ENCODE measurements around the gene OR5AN1.
"Not testable (repeated sequence)": the region's sequence is repeated elsewhere in the genome, so short reads cannot be mapped to it uniquely, and the experiment has no call there.

The OR5AN1 gene

DNA sequence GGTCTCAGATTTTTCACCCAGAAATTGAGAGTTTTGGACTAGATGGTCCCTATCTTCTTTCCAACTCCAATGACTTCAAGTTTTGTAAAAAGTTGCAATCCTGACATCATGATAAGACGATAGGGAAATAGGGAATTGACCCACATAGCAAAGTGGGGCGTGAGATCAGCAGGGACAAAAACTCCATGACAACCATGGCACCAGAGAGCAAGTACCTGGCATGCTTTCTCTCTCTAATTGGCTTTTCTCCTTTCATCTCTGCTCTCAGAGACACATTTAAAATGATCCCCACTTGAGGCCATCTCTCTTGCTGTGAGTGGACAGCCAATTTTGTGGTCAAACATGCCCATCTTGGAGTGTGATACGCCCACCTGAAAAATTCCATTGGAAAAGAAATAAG, at the start of gene OR5AN1:
Gene OR5AN1 (plus strand): TSS at position 301 of the 400 bp plus-strand sequence. CDS start 5,564 bp downstream, outside the sequence.
- DNase-seq: no peak

DNA sequence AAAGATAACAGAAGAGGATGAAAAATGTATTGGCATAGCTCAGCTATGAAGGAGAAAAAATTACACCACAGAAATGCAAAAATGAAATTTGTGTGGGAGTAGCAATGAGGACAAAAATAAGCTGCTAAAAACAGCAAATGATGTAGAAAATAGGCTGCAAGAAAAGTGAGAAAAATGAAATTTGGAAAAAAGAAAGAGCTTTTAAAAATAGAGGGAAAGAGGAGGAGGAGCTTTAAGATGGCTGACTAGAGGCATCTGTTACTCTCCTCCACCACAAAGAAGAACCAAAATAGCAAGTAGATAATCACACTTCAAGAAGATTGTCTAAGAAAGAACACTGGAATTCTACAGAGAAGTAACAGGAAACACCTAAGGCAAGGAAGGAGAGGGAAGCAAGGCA, 23.7 kb upstream of the OR5AN1 start:
- no peak for DNase-seq

DNA sequence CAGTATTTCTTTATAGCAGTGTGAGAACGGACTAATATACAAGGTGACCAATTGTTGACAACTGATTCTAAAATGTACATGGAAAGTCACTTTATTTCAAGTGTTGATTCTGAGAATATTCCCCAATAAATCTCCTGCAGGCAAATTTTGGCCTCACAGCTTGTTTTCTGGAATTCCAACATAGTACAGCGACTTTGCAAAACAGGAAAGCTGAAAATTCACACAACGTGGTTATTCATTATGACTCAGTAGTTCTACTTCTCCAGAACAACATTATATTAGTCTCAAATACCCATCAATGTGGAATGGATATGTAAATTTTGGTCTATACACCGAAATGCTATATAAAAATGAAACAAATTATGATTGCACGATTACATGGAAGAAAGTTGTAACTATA, 22.5 kb upstream of the OR5AN1 start:
- no peak for DNase-seq

- DNase-seq: no peak
These were observed 21.8 kb upstream of the OR5AN1 start for GRCh38 chr11:59336931-59337330.

- not testable (repeated sequence) for DNase-seq
These were observed 9.0 kb upstream of the OR5AN1 start for GRCh38 chr11:59349657-59350056.

DNA sequence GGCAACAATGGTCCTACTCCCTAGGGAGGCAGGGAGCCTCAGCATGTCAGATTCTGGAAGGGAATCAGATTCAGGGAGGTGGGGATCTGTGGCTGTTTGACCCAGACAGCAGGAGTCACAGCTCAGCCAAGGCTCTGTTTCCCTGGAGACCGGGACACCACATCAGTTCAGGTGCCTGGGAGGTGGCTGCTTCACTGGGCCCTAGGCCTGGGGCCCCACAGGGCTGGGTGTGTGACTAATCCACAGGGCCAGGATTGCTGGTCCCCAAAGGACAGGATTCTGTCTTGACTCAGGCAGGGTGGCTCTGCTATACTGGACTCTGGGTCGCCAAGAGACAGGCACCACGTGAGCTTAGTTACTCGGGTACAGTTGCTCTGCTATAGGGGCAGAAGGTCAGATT, 3.5 kb upstream of the OR5AN1 start:
- no peak for DNase-seq

GRCh38 chr11:59356561-59356960, 2.1 kb upstream of the OR5AN1 start:
- DNase-seq: no peak

- no peak for DNase-seq
These were observed 675 bp upstream of the OR5AN1 start for GRCh38 chr11:59358020-59358419.

GRCh38 chr11:59365232-59366018, 6.7 kb downstream of the OR5AN1 start:
- no peak for DNase-seq

DNA sequence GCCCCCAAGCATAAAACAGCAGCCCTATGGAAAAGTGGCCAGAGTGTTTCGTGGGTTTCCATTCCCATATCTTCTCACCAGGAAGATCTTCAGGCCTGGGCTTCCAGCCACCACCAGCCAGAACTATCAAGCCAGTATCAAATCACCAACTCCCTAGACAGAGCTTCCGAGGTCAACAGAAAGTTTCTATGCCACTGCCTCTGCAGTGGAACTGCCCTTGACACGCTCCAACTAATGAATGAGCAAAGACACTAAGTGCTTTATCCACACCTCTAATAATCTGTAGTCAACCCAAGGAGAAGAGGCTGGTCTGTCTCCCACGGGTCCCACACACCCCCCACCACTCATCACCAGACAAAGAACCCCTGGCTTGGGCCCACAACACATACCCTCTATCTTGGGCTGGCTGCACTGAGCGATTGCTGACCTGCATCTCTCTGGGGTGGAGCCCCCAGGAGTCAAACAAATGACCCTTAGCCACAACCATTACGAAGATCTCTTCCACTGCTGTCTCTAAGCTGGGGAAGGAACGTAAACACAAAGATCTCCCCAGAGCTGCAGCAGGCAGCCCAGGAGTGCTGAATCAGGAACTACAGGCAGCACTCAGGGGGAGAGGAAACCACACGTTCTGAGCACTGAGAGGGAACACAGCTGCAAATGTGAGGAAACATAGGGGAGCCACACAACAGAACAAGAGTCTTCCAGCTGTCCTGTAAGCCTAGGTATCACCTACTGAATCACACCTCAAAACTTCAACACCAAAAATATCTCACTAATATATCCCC, 9.7 kb downstream of the OR5AN1 start:
- no peak for DNase-seq

DNA sequence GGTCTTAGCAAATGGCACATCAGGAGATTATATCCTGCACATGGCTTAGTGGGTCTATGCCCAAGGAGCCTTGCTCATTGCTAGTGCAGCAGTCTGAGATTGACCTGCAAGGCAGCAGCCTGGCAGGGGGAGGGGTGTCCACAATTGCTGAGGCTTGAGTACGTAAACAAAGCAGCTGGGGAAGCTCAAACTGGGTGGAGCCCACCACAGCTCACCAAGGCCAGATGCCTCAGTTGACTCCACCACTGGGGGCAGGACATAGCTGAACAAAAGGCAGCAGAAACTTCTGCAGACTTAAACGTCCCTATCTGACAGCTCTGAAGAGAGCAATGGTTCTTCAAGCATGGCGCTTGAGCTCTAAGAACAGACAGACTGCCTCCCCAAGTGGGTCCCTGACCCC, 13.6 kb downstream of the OR5AN1 start:
- not testable (repeated sequence) for DNase-seq

- no peak for DNase-seq
These were observed 21.8 kb downstream of the OR5AN1 start for GRCh38 chr11:59380263-59381059.

- DNase-seq: no peak
These were observed 35.5 kb downstream of the OR5AN1 start for GRCh38 chr11:59394186-59394585.

DNA sequence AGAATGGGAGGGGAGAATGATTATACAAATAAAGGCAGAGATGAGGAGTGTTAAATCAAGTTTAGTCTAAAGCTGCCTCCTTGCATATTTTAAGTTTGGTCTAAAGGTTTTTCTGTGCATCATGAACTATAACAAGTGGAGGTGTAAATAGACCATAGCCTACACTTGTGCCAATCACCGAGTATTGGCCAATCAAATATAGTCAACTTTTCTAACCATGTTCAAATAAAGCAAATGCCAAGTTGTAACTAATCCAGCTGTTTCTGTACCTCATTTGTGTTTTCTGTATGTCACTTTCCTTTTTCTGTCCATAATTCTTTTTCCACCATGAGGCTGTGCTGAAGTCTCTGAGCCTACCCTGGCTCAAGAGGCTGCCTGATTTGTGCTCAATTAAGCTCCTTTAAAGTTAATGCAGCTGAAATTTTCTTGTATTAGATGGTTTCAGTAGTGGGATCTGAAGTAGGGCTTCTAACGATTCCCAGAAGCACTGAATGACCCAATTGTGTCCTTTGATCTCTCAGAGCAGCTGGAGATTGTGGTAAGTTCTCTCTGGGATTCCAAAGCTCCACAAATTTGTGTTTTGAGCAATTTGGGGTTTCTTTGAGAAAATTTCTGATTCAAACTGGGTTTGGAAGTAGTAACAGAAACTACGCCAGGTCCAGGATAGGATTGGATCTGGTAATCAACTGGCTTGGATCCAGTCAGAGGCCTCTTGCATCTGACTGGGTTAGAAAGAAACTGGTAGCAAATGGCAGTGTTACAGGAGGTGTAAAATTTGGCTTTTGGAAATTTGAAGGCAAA, 42.0 kb downstream of the OR5AN1 start:
- DNase-seq: no peak

DNA sequence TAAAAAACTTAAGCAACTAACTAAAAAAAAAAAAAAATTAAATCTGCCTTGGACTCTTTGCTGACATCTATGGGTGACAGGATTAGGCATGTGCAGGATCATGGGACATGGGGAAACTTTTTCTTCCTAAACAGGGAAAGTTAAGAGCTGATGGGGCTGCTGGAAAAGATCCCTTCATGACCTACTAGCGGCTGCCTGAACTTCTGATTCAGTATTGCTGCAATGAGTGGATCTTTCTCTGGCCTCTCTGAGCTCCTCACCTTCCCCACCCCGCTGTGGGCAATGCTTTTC, 42.5 kb downstream of the OR5AN1 start:
- no peak for DNase-seq

DNA sequence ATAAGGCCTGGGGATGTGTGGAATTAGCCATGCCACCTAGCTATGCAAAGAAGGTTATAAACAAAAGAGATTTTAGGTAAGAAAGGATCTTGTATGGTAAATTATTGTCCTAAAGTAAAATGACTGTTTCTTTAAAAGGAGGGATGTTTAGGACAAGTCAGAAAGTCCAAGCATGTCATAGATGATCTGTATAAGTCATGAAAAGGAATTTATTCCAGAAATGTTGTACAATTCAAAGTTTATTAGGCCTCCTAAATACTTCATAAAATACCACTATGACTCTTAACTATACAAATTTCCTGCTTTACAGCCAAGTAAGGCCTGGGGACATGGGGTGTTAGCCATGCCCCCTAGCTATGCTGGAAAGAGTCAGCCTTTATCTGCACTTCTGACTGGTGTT, 44.9 kb downstream of the OR5AN1 start:
- no peak for DNase-seq

GRCh38 chr11:59413646-59414045, 55.0 kb downstream of the OR5AN1 start:
- no peak for DNase-seq

GRCh38 chr11:59415111-59415510, 56.4 kb downstream of the OR5AN1 start:
- no peak for DNase-seq

DNA sequence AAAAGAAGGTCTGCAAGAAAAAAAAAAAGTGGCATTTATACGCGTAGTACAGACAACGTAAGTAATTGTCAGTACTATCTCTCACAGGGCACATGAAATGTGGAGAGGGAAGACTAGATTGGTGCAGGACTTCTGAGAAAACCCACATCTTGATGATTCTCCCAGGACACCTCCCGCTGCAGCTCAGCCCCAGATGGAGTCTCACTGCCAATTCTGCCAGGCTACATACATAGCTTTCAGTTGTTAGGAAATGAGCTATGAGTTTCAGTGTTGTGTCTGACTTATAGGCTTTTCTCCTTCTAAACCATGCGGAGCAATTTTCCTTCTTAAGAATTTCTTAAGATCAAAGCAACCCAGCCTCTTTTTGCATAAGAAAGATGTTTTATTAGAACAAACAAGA, 57.9 kb downstream of the OR5AN1 start:
- DNase-seq: no peak

DNA sequence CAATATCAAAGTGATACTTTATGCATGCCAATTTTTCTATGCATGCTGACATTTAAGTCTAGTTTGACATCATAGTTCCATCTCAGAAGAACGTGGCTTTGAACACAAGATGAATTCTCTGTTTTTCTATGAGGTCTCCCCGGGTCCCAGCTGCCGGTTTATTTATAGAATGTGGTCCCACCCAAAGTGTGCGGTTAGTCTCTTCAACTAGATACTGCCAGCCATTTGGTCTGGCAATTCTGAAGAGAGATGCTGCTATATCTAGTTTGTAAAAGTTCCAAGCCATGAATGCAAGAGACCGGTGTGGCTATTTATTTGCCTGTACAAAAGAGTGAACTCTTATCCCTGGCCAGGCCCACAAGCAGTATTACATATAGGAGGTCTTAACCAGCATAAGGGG, 58.3 kb downstream of the OR5AN1 start:
- no peak for DNase-seq

- no peak for DNase-seq
These were observed 59.5 kb downstream of the OR5AN1 start for GRCh38 chr11:59418156-59418555.
